NAMALWA (cell line): ENCODE data around the gene RPN2.

Experiments
- DNase-seq: peaks from one replicate; pipeline ENCODE4 v3.0.0-alpha.2; 2015; ENCODE audit warnings: low spot score

The RPN2 gene

GRCh38 chr20:37243076-37243936 lies 64.2 kb downstream of the RPN2 start:
- no peak for DNase-seq

- no peak for DNase-seq
These were observed 64.9 kb downstream of the RPN2 start for GRCh38 chr20:37243937-37244571.

- DNase-seq: no peak
These were observed 65.4 kb downstream of the RPN2 start for GRCh38 chr20:37244572-37244957.

- DNase-seq: no peak
These were observed 66.4 kb downstream of the RPN2 start for GRCh38 chr20:37245216-37246150.

GRCh38 chr20:37246736-37247135 lies 67.6 kb downstream of the RPN2 start:
- DNase-seq: no peak

GRCh38 chr20:37247547-37247946 lies 68.4 kb downstream of the RPN2 start:
- DNase-seq: no peak

GRCh38 chr20:37249304-37249703 lies 70.2 kb downstream of the RPN2 start:
- DNase-seq: no peak

- no peak for DNase-seq
These were observed 72.8 kb downstream of the RPN2 start for GRCh38 chr20:37251825-37252477.

GRCh38 chr20:37253087-37253486 lies 74.0 kb downstream of the RPN2 start:
- DNase-seq: no peak

- DNase-seq: no peak
These were observed 75.2 kb downstream of the RPN2 start for GRCh38 chr20:37254114-37254878.

- no peak for DNase-seq
These were observed 77.2 kb downstream of the RPN2 start for GRCh38 chr20:37256286-37256685.

- DNase-seq: no peak
These were observed 78.4 kb downstream of the RPN2 start for GRCh38 chr20:37257530-37257929.

GRCh38 chr20:37257988-37258387 lies 78.9 kb downstream of the RPN2 start:
- no peak for DNase-seq

GRCh38 chr20:37259031-37259430 lies 79.9 kb downstream of the RPN2 start:
- no peak for DNase-seq

- DNase-seq: no peak
These were observed 80.7 kb downstream of the RPN2 start for GRCh38 chr20:37259865-37260264.

GRCh38 chr20:37260923-37261322 lies 81.8 kb downstream of the RPN2 start:
- no peak for DNase-seq

GRCh38 chr20:37261714-37262113 lies 82.6 kb downstream of the RPN2 start, which contains the start of gene GHRH:
TSS of gene GHRH (minus strand) at chr20:37261814. CDS start at chr20:37256889, 4,925 bp downstream.
- no peak for DNase-seq

- no peak for DNase-seq
These were observed 83.4 kb downstream of the RPN2 start for GRCh38 chr20:37262505-37262904.

- DNase-seq: no peak
These were observed 84.6 kb downstream of the RPN2 start for GRCh38 chr20:37263686-37264085.

- DNase-seq: peak; percentile 26
These were observed 86.0 kb downstream of the RPN2 start for GRCh38 chr20:37265152-37265551.
